Stimulated activated memory B cell treated with anti-CD40 and anti-IgM and Interleukin-4, amounts not matched to agents 10 μg/mL and 1 μg/mL and 100 μg/mL, for 72 hours (primary cell): ENCODE data around the gene RNLS.
A peak's percentile ranks its signal among the peaks of the same experiment; 100 is the strongest.

ENCODE experiments used
- ATAC-seq: fragments of 150-1000 bp; cut with Tn5 transposase; 2 replicates; pipeline ENCODE4 v1.10.0; 2021
- H3K27ac Mint-ChIP-seq: one replicate; pipeline ENCODE4 v1.8.0; 2022; ENCODE audit warnings: mild to moderate bottlenecking, mixed read lengths
- H3K27me3 Mint-ChIP-seq: one replicate; pipeline ENCODE4 v1.8.0; 2022; ENCODE audit warnings: mixed read lengths
- H3K36me3 Mint-ChIP-seq: one replicate; pipeline ENCODE4 v1.8.0; 2022; ENCODE audit warnings: mixed read lengths
- H3K4me1 Mint-ChIP-seq: one replicate; pipeline ENCODE4 v1.8.0; 2022; ENCODE audit warnings: mixed read lengths
- H3K4me3 Mint-ChIP-seq: one replicate; pipeline ENCODE4 v1.8.0; 2022; ENCODE audit warnings: mild to moderate bottlenecking, moderate library complexity, mixed read lengths
- H3K9me3 Mint-ChIP-seq: one replicate; pipeline ENCODE4 v1.8.0; 2022; ENCODE audit warnings: mixed read lengths

Gene RNLS

DNA sequence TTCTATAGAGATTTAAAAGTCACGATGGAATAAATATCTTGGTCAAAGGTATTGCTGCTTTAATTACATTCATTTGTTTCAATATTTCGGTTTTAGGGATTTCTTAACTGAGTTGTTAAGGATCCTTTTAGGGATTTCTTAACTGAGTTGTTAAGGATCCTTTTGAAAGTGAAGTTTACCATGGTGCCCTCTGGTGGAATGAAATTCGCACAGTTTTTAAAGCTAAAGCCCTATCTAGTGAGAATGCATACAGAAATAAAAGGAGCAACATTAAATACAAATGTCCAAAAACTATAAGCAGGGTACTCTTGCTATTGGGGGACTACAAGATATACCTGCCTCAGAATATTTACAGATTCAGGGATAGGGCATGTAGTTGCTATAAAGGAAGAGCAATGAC is 193.7 kb downstream of the RNLS start:
- Mint-ChIP-seq H3K4me1 (peaks cover 25% of the 10 kb centered on the region), H3K4me3 (no peak overlapping the region), H3K36me3 (no peaks in the 10 kb centered on the region), H3K9me3 (peaks cover 4% of the 10 kb centered on the region), H3K27ac (no peak overlapping the region), H3K27me3 (no peaks in the 10 kb centered on the region)
- no peak for ATAC-seq

GRCh38 chr10:88388324-88388723 is 194.8 kb downstream of the RNLS start:
- Mint-ChIP-seq H3K9me3 (no peaks in the 10 kb centered on the region), H3K27me3 (no peaks in the 10 kb centered on the region), H3K36me3 (no peaks in the 10 kb centered on the region), H3K27ac (no peak overlapping the region), H3K4me1 (peaks cover 25% of the 10 kb centered on the region), H3K4me3 (no peak overlapping the region)
- no peak for ATAC-seq

DNA sequence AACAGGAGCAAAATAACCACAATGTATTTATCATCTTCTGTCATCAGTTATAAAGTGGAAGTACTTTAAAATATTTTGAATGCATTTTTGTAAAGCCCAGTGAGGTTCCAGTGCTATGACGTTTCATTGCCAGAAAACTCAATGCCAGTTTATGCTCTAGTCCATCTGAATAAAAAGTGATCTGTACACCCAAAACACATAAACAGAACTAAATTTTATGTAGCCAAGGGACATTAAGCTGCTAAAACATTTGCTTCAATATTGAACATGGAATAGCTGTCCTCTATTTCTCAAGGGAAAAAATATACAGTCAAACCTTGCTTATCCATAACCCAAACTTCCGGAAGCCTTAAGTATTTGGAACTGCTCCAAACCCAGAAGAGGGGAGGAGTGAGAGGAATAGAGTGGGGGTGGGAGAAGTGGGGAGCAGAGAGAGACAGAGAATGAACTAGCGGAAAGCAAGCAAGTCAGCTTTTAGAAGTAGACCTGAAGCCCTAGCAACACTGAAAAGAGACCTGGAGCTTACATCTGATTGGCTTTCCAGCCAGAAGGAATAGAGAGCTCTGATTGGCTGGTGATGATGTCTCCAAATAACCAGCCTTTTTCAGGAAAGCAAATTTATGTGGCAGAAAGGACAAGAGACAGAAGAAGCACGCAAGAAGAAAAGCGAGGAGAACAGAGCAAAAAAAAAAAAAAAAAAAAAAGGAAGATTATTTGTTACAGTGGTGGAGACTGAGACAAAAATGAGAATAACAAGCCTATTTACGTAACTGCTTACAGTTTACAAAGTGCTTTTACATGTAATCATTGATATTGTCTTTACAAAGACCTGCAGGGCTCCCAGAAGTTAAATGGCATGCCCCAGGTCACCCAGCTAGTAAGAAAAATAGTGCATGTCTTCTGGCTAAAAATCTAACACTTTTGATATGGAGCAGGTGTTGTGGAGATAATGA is 196.0 kb downstream of the RNLS start:
- Mint-ChIP-seq H3K9me3 (no peaks in the 10 kb centered on the region), H3K4me1 (peaks cover 18% of the 10 kb centered on the region), H3K36me3 (no peaks in the 10 kb centered on the region), H3K4me3 (no peak overlapping the region), H3K27me3 (no peaks in the 10 kb centered on the region), H3K27ac (no peak overlapping the region)
- ATAC-seq = peak; percentile 69

- H3K27me3 Mint-ChIP-seq = no peaks in the 10 kb centered on the region
- no peak overlapping the region for H3K4me3 Mint-ChIP-seq
- ATAC-seq = peak; percentile 52
- H3K27ac Mint-ChIP-seq = no peak overlapping the region
- no peaks in the 10 kb centered on the region for H3K9me3 Mint-ChIP-seq
- no peaks in the 10 kb centered on the region for H3K36me3 Mint-ChIP-seq
- H3K4me1 Mint-ChIP-seq = peaks cover 12% of the 10 kb centered on the region
These were observed 196.8 kb downstream of the RNLS start for GRCh38 chr10:88386204-88386788.

GRCh38 chr10:88385601-88386203 is 197.4 kb downstream of the RNLS start:
- H3K36me3 Mint-ChIP-seq = no peaks in the 10 kb centered on the region
- H3K4me1 Mint-ChIP-seq = peaks cover 12% of the 10 kb centered on the region
- H3K9me3 Mint-ChIP-seq = no peaks in the 10 kb centered on the region
- H3K4me3 Mint-ChIP-seq = no peak overlapping the region
- peak; percentile 92 for ATAC-seq
- H3K27me3 Mint-ChIP-seq = no peaks in the 10 kb centered on the region
- no peak overlapping the region for H3K27ac Mint-ChIP-seq

DNA sequence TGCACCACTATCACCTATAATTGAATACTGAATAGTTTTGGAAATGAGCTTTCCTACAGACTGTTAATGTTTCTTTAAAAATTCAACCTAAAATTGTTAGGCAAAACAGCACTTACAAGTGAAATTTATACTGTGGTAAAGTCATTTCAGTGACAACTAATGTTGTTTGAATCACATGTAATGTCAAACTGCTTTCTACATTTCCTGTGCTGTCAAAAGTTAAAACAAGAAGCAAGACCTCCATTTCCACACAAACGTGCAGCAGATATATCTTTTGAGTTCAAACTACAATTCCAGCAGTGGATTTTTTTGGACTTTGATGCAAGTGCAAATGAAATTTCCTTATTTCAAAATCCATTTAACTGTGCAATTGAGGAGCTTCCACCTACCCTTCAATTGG is 199.8 kb downstream of the RNLS start:
- no peak overlapping the region for H3K27ac Mint-ChIP-seq
- no peaks in the 10 kb centered on the region for H3K36me3 Mint-ChIP-seq
- peaks cover 12% of the 10 kb centered on the region for H3K4me1 Mint-ChIP-seq
- no peak overlapping the region for H3K4me3 Mint-ChIP-seq
- no peaks in the 10 kb centered on the region for H3K9me3 Mint-ChIP-seq
- ATAC-seq = no peak
- H3K27me3 Mint-ChIP-seq = no peaks in the 10 kb centered on the region

DNA sequence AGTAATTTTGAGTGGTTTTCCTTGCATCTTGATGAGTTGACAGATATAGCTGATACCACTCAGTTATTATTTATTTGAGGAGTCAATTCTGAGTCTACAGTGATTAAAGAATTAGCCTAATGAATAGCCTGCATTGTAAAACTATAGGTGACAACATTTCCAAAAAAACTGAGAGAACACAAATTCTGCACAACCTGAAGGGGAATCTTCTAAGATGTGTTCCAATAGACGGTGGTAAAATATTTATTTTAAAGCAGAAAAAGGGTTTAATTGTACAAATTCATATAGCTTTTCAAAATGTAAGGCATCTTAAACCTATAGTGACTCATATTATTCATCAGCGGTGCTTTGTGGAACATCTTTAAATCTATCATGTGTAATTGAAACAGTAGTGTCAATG is 200.4 kb downstream of the RNLS start:
- Mint-ChIP-seq H3K27ac (no peak overlapping the region), H3K9me3 (no peaks in the 10 kb centered on the region), H3K36me3 (no peaks in the 10 kb centered on the region), H3K27me3 (no peaks in the 10 kb centered on the region), H3K4me3 (no peak overlapping the region), H3K4me1 (peaks cover 12% of the 10 kb centered on the region)
- no peak for ATAC-seq

GRCh38 chr10:88379575-88379974 is 203.5 kb downstream of the RNLS start:
- ATAC-seq = no peak
- Mint-ChIP-seq H3K4me3 (no peak overlapping the region), H3K4me1 (no peaks in the 10 kb centered on the region), H3K9me3 (no peaks in the 10 kb centered on the region), H3K36me3 (no peaks in the 10 kb centered on the region), H3K27me3 (no peaks in the 10 kb centered on the region), H3K27ac (no peak overlapping the region)

DNA sequence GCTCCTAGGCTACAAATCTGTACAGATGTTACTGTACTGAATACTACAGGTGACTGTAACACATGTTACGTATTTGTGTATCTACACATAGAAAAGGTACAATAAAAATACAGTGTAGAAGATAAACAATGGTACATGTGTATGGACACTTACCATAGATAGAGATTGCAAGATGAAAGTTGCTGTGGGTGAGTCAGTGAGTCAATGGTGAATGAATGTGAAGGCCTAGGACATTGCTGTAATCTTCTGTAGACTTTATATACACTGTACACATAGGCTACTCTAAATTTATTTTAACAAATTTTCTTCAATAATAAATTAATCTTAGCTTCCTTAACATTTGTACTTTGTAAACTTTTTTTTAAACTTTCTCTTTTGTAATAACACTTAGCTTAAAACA is 205.6 kb downstream of the RNLS start:
- Mint-ChIP-seq H3K27ac (no peak overlapping the region), H3K36me3 (no peaks in the 10 kb centered on the region), H3K27me3 (no peaks in the 10 kb centered on the region), H3K9me3 (no peaks in the 10 kb centered on the region), H3K4me1 (no peaks in the 10 kb centered on the region), H3K4me3 (no peak overlapping the region)
- ATAC-seq = no peak

DNA sequence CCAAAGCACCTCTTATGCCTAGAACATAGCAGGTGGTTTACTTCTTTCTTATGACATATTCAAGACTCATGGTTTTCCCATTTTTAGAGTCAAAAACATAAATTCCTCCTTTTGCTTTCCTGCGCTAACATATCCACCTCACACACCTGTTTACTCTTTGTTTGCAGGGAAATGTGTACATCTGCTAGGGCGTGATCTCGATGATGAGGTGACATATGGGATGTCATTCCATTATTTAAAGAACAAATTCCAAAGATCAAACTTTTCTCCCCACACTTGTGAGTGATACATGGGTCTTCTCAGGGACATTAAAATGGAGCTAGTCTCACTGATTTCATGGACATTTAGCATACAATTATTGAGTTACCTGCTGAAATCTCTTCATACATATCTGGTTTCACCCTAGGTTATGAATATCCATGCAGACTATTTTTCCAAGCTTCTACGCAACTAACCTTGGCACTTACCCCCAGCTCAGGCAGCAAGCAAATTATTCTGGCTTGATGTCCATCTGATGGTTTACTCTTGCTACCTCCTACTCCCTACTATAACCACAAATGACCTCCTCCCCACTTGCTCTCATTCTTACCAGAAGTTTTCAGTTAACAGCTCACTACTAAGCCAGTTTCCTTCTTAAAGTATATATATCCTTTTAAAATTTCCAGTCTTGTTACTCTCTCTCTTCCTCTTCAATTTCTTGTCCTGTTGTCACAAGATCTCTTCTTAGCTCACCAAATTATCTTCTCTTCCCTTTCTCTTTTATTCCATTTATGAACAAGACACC is 208.5 kb downstream of the RNLS start:
- no peak for ATAC-seq

GRCh38 chr10:88372881-88373592 is 210.1 kb downstream of the RNLS start:
- ATAC-seq = no peak
- H3K27me3 Mint-ChIP-seq = no peaks in the 10 kb centered on the region
- H3K36me3 Mint-ChIP-seq = no peaks in the 10 kb centered on the region
- no peaks in the 10 kb centered on the region for H3K4me1 Mint-ChIP-seq
- H3K4me3 Mint-ChIP-seq = no peak overlapping the region
- no peaks in the 10 kb centered on the region for H3K9me3 Mint-ChIP-seq
- peak overlapping the region; percentile 6 for H3K27ac Mint-ChIP-seq

More for the DNA sequence above, 208.5 kb downstream of the RNLS start:
- no peaks in the 10 kb centered on the region for H3K9me3 Mint-ChIP-seq
- peak overlapping the region; percentile 6 for H3K27ac Mint-ChIP-seq
- no peak overlapping the region for H3K4me3 Mint-ChIP-seq
- H3K36me3 Mint-ChIP-seq = no peaks in the 10 kb centered on the region
- no peaks in the 10 kb centered on the region for H3K27me3 Mint-ChIP-seq
- H3K4me1 Mint-ChIP-seq = no peaks in the 10 kb centered on the region

GRCh38 chr10:88372051-88372715 is 210.9 kb downstream of the RNLS start:
- ATAC-seq = no peak
- Mint-ChIP-seq H3K9me3 (no peaks in the 10 kb centered on the region), H3K4me3 (no peak overlapping the region), H3K27me3 (no peaks in the 10 kb centered on the region), H3K4me1 (no peaks in the 10 kb centered on the region), H3K27ac (peak overlapping the region; percentile 6), H3K36me3 (no peaks in the 10 kb centered on the region)

DNA sequence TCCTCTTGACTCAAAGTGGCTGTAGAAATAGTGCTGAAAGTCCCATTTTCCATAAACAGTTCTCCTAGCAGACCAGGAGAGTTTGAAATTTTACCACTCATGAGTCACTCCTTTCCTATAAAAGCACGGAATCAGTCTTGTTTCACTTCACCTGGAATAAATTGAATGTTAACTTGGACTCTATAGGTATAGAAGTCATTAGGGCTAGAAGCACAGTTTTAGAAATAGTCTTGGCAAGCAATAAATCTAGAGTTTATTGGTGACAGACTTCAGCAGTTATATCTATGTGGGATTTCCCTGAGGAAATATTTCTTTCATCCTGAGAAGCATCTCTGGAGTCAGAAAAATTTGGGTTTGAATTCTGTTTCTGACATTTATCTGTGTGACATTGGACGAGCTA is 212.4 kb downstream of the RNLS start:
- ATAC-seq = no peak
- Mint-ChIP-seq H3K9me3 (no peaks in the 10 kb centered on the region), H3K27me3 (no peaks in the 10 kb centered on the region), H3K36me3 (no peaks in the 10 kb centered on the region), H3K4me1 (no peaks in the 10 kb centered on the region), H3K4me3 (no peak overlapping the region), H3K27ac (no peak overlapping the region)

- Mint-ChIP-seq H3K9me3 (no peaks in the 10 kb centered on the region), H3K4me1 (no peaks in the 10 kb centered on the region), H3K27ac (no peak overlapping the region), H3K4me3 (no peak overlapping the region), H3K27me3 (no peaks in the 10 kb centered on the region), H3K36me3 (no peaks in the 10 kb centered on the region)
- ATAC-seq = no peak
These were observed 216.3 kb downstream of the RNLS start for GRCh38 chr10:88366772-88367171.
